Globus pallidus (tissue), 1 donor: Measurements from ENCODE around the gene GID8.

Experiments
- DNase-seq: peaks from one replicate; pipeline ENCODE4 v3.0.0-alpha.2; 2015; ENCODE audit warnings: low spot score

GID8 gene

DNA sequence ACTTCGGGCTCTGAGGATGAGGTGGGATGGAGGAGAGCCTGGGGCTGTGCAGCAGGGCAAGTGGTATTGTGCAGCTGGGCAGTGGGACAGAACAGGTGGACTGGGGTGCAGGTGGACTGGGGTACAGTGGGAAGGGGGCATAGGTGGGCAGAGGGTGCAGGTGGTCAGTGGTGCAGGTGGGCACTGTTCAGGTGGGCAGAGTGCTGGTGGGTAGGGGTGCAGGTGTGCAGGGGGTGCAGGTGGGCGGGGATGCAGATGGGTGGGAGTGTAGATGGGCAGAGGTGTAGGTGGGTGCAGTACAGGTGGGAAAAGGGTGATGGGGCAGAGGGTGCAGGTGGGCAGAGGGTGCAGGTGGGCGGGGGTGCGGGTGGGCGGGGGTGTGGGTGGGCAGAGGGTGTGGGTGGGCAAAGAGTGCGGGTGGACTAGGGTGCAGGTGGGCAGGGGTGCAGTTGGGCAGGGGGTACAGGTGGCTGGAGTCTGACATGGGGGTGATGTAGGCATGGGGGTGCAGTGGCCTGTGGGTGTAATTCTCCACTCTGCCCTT lies 48.4 kb downstream of the GID8 start:
- DNase-seq: no peak

- no peak for DNase-seq
These were observed 49.2 kb downstream of the GID8 start for GRCh38 chr20:62987114-62987513.

- DNase-seq: no peak
These were observed 51.3 kb downstream of the GID8 start for GRCh38 chr20:62989201-62989601.

DNA sequence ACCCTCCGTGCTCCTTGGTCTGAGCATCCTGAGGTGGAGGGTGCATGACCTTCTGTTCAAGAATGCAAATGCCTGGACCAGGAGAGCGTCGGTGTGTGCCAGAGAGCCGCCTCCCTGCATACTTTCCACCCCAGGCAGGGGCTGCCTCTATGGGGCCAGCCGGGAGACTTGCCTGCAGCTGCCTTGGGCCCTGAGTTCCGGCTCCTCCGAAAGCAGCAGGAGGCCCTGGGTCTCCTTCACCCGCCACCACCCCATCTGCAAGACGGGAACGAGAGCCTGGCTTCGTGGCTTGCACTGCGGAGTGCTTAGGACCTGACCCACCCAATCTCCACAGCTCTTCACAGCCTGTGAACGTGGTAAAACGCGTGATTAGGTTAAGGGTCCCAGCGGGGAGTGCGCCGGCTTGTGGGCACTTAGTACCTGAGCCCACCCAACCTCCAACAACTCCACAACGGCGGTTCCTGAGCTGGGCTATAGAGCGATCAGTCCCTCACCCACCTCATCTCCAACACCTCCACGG lies 52.4 kb downstream of the GID8 start:
- DNase-seq: no peak

GRCh38 chr20:62991196-62991807 lies 53.4 kb downstream of the GID8 start:
- DNase-seq: no peak

DNA sequence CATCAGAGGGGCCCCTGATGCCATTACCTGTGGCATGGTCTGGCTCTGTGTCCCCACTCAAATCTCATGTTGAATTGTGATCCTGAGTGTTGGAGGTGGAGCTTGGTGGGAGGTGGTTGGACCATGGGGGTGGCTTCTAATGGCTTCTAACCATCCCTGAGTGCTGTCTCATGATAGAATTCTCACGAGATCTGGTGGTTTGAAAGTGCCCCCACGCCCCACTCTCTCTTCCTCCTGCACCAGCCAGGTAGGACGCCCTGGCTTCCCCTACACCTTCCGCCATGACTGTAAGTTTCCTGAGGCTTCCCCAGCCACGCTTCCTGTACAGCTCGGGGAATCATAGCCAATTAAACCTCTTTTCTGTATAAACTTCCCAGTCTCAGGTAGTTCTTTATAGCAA lies 53.9 kb downstream of the GID8 start:
- DNase-seq: no peak

DNA sequence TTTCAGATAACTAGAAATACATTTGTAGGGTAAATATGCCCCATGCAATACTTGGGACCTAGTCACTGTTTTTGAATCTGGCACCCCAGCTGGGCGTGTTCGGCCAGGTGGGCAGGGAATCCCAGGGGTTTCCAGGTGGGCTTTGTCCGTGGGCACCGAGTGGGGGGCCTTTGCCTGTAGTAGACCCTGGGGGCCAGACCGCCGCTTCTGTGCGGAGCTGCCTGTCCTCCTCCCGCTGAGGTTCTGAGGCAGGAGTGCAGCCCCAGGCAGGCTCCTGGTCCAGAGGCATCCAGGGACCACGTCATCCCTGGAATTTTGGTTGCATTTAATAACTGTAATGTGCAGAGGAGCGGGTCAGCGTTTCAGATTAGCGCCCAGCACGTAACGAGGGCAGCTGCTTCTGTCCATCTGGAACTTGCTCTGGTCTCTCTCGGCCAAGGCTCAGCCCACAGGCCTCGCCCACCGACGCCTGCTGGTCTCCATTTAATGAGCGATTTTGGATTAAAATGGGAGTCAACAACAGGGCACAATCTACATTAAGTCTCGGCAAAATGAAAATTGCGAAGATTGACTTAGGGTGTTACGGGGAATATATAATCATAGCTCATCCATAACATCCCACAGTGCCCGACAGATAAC lies 56.0 kb downstream of the GID8 start:
- no peak for DNase-seq

DNA sequence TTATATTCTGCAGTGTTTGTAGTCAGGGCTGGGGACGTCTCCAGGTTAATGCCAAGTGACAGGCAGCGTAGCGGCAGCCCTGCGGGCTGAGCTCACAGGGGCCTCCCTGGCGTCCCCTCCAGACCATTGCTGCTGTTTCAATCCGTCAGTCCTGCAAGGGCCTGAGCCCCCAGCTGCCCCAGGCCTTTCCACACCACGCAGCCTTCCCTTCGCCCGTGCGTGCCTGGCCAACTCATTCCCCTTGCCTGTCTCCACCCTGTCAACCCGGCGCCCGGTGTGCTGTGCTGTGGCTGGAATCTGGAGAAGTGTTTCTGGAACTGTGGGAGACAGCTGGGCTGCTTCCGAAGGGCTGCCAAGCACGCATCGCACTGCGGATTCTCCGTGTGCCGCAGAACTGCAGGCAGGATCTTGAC lies 56.9 kb downstream of the GID8 start:
- no peak for DNase-seq

DNA sequence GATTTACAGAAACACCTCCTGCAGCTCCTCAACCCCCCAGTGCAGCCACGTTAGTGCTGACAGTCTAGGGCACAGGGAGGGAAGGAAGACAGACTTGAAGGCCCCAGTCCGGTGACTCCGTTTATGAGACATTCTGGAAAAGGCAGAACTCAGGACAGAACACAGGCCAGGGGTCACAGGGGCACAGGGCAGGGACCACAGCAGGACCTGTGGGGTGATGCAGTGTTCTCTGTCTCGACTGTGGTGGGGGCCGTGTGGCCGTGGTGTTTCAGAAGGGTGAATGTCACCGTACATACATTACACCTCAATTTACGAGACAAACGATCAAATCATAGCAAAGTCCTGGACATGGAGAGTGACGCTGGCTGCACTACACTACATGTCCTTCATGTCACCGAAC lies 57.5 kb downstream of the GID8 start:
- DNase-seq: no peak

DNA sequence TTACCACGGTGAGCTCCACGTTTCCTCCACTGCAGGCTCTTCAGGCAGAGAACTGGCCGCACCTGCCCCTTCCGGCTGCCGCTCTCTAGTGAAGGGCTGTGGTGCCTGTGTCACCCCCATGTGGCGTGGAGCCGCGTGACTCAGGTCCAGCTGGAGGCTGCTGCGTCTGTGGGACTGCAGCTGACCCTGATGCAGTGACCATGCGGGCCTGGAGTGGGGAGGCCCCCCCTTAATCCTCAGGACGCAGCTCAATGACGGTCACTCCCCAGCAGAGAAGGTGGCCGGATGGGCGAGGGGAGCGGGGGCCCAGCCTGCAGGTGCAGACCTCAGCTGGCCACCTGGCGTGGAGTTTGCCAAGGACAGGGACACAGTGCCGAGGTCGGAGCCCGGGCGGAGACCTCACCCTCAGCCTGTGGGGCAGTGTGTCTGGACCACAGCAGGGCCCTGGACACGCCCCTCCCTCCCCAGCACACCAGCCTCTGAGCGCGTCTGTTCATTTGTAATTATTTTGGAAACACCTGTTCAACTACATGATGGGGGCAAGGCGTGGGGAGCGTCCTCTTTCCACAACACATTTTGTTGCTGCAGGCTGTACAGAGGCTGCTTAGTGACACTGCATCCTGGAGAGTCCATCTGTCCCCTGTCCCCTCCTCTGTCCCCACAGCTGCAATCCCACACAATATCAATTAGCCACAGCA lies 58.1 kb downstream of the GID8 start:
- no peak for DNase-seq

GRCh38 chr20:62996596-62996982 lies 58.6 kb downstream of the GID8 start:
- no peak for DNase-seq

DNA sequence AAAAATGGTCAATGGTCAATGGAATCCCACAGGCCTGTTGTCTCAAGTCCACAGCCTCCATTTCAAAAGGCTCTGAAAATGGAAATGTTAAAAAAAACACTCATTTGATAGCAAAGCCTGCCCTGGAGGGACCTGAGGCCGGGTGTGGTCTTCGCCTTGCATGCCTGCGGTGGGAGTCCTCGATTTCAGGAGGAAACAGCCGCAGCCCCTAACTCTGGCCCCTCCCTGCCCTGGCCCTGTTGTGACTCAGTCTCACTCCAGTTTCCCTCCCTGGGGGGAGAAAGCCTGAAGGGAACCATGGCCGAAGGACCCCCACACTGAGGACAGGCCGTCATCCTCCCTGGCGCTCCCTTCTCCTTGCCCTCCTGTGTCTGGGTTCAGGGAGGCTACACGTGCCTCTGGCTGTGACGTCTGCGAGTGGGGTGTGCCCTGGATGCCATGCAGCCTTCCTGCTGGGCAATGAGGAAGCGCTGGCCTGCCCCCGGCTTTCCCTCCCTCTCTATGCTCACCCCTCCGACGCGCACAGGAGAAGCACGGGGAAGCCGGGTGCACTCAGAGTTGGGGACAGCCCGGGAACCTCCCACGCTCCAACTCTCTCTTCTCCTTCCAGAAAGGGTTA lies 59.6 kb downstream of the GID8 start:
- DNase-seq: no peak
